Mesendoderm (in vitro differentiated cells): Measurements from ENCODE around the gene PLCB1. TPM values are rescaled to one million over a fixed set of nuclear protein-coding genes. Genes with fewer than 3 reads are reported as not detected.

Source experiments
- DNase-seq: peaks from one replicate; pipeline ENCODE4 v3.0.0; 2013
- H2AK5ac ChIP-seq: 2 replicates; pipeline ENCODE4 v1.6.1; 2013; ENCODE audit warnings: low read length, inconsistent platforms
- H2BK120ac ChIP-seq: 2 replicates; pipeline ENCODE4 v1.6.1; 2013; ENCODE audit warnings: low read depth, mild to moderate bottlenecking, low read length, moderate library complexity, mixed read lengths
- H2BK15ac ChIP-seq: replicated peaks from 2 replicates; pipeline ENCODE4 v1.6.1; 2013; ENCODE audit warnings: low read depth, mild to moderate bottlenecking, moderate library complexity
- H2BK5ac ChIP-seq: 2 replicates; pipeline ENCODE4 v1.6.1; 2013; ENCODE audit warnings: low read length, inconsistent platforms
- H3K18ac ChIP-seq: 2 replicates; pipeline ENCODE4 v1.6.1; 2013; ENCODE audit warnings: mild to moderate bottlenecking, low read length, mixed read lengths
- H3K23ac ChIP-seq: one replicate; pipeline ENCODE4 v1.6.1; 2013; ENCODE audit warnings: low read length
- H3K27ac ChIP-seq: 2 replicates; pipeline ENCODE4 v1.5.1; 2013; ENCODE audit warnings: low read depth, mild to moderate bottlenecking, inconsistent platforms, low read length, moderate library complexity
- H3K27me3 ChIP-seq: 2 replicates; pipeline ENCODE4 v1.6.1; 2013; ENCODE audit warnings: low read length, control low read depth, mild to moderate bottlenecking, inconsistent platforms; ENCODE audit not compliant: insufficient read depth, poor library complexity
- H3K36me3 ChIP-seq: 2 replicates; pipeline ENCODE4 v1.6.1; 2013; ENCODE audit warnings: low read length, inconsistent platforms; ENCODE audit not compliant: control insufficient read depth, insufficient read depth
- H3K4ac ChIP-seq: one replicate; pipeline ENCODE4 v1.6.1; 2013; ENCODE audit warnings: low read depth, mild to moderate bottlenecking, low read length, moderate library complexity
- H3K4me1 ChIP-seq: 2 replicates; pipeline ENCODE4 v1.6.1; 2013; ENCODE audit warnings: low read depth, low read length, inconsistent platforms; ENCODE audit not compliant: control insufficient read depth
- H3K4me2 ChIP-seq: 2 replicates; pipeline ENCODE4 v1.6.1; 2013; ENCODE audit warnings: low read length
- H3K4me3 ChIP-seq: 2 replicates; pipeline ENCODE4 v1.5.1; 2013; ENCODE audit warnings: mild to moderate bottlenecking, low read length
- H3K56ac ChIP-seq: one replicate; pipeline ENCODE4 v1.6.1; 2013; ENCODE audit warnings: low read length
- H3K79me1 ChIP-seq: 2 replicates; pipeline ENCODE4 v1.6.1; 2013; ENCODE audit warnings: low read length, inconsistent platforms
- H3K79me2 ChIP-seq: 2 replicates; pipeline ENCODE4 v1.6.1; 2013; ENCODE audit warnings: mild to moderate bottlenecking, low read length; ENCODE audit not compliant: control insufficient read depth, insufficient read depth
- H3K9ac ChIP-seq: 2 replicates; pipeline ENCODE4 v1.6.1; 2013; ENCODE audit warnings: low read length, inconsistent platforms
- H4K5ac ChIP-seq: one replicate; pipeline ENCODE4 v1.6.1; 2013; ENCODE audit warnings: low read length
- H4K8ac ChIP-seq: one replicate; pipeline ENCODE4 v1.6.1; 2013; ENCODE audit warnings: low read depth, mild to moderate bottlenecking, control low read depth, low read length, moderate library complexity
- WGBS: extraction: QIAGEN DNeasy Blood & Tissue Kit; methylation state at CpG from one replicate; pipeline ENCODE4 v1.1.7; 2013; ENCODE audit warnings: low lambda C conversion rate, missing lambda C conversion rate; ENCODE audit not compliant: insufficient coverage; ENCODE audit errors: extremely low coverage; 5-methylcytosine and 5-hydroxymethylcytosine counted together
- polyA plus RNA-seq, 2 experiments: library from polyadenylated mRNA; stranded (reverse); fragments of 200-250 nt; gene quantifications; one replicate each; pipeline ENCODE4 v1.2.3, GENCODE V29; 2013

Gene PLCB1
- polyA plus RNA-seq (2013, experiment 1 of 2), result 4.6 TPM
- 5.1 TPM for polyA plus RNA-seq (2013, experiment 2 of 2)

GRCh38 chr20:8131598-8132483 lies at the start of gene PLCB1:
TSS of gene PLCB1 (plus strand) at chr20:8132266. CDS start at chr20:8132652, 386 bp downstream.
- no peak within 1 kb of the TSS for H2BK120ac ChIP-seq
- peak within 1 kb of the TSS; percentile 44 for H3K18ac ChIP-seq
- no peaks in the 10 kb centered on the region for H3K79me2 ChIP-seq
- H3K56ac ChIP-seq, result peak within 1 kb of the TSS; percentile 75
- no CpG with 5 or more reads among the region's 65 CpGs for WGBS
- no peak within 1 kb of the TSS for H4K8ac ChIP-seq
- H3K4me2 ChIP-seq, result peak within 1 kb of the TSS; percentile 65
- no peaks in the 10 kb centered on the region for H3K79me1 ChIP-seq
- H3K27me3 ChIP-seq, result peaks cover 12% of the 10 kb centered on the region
- H2AK5ac ChIP-seq, result no peak within 1 kb of the TSS
- H3K4ac ChIP-seq, result no peak within 1 kb of the TSS
- DNase-seq, result peak; percentile 87
- H3K27ac ChIP-seq, result no peak within 1 kb of the TSS
- peaks cover 9% of the 10 kb centered on the region for H3K4me1 ChIP-seq
- peak within 1 kb of the TSS; percentile 23 for H3K4me3 ChIP-seq
- no peaks in the 10 kb centered on the region for H3K36me3 ChIP-seq
- no peak within 1 kb of the TSS for H3K23ac ChIP-seq
- H3K9ac ChIP-seq, result peak within 1 kb of the TSS; percentile 50
- H4K5ac ChIP-seq, result no peak within 1 kb of the TSS
- H2BK15ac ChIP-seq, result no peak within 1 kb of the TSS
- no peak within 1 kb of the TSS for H2BK5ac ChIP-seq

- Histone ChIP-seq H3K27me3 (no peaks in the 10 kb centered on the region), H3K27ac (no peak overlapping the region), H3K79me2 (no peaks in the 10 kb centered on the region), H3K18ac (no peak overlapping the region), H3K36me3 (no peaks in the 10 kb centered on the region), H2BK120ac (no peak overlapping the region), H2BK5ac (no peak overlapping the region), H4K5ac (no peak overlapping the region), H3K4ac (no peak overlapping the region), H3K9ac (no peak overlapping the region), H3K4me2 (no peak overlapping the region), H4K8ac (no peak overlapping the region), H2BK15ac (no peak overlapping the region), H3K56ac (no peak overlapping the region), H3K4me3 (no peak overlapping the region), H3K23ac (no peak overlapping the region), H3K4me1 (no peaks in the 10 kb centered on the region), H2AK5ac (no peak overlapping the region), H3K79me1 (no peaks in the 10 kb centered on the region)
- DNase-seq, result no peak
Measured at GRCh38 chr20:8082989-8083388, 49.1 kb upstream of the PLCB1 start.

- no peak overlapping the region for H3K56ac ChIP-seq
- DNase-seq, result peak; percentile 37
- H3K36me3 ChIP-seq, result no peaks in the 10 kb centered on the region
- no peaks in the 10 kb centered on the region for H3K79me2 ChIP-seq
- H4K5ac ChIP-seq, result no peak overlapping the region
- no peak overlapping the region for H4K8ac ChIP-seq
- H3K79me1 ChIP-seq, result no peaks in the 10 kb centered on the region
- H3K4me3 ChIP-seq, result no peak overlapping the region
- no peak overlapping the region for H3K23ac ChIP-seq
- H3K4me1 ChIP-seq, result no peaks in the 10 kb centered on the region
- H3K4ac ChIP-seq, result no peak overlapping the region
- no peak overlapping the region for H2BK120ac ChIP-seq
- H2AK5ac ChIP-seq, result no peak overlapping the region
- H2BK15ac ChIP-seq, result no peak overlapping the region
- no peak overlapping the region for H3K27ac ChIP-seq
- no peak overlapping the region for H2BK5ac ChIP-seq
- H3K27me3 ChIP-seq, result no peaks in the 10 kb centered on the region
- no CpG with 5 or more reads among the region's 5 CpGs for WGBS
- H3K4me2 ChIP-seq, result no peak overlapping the region
- no peak overlapping the region for H3K18ac ChIP-seq
- no peak overlapping the region for H3K9ac ChIP-seq
Measured at GRCh38 chr20:8089668-8090067, 42.4 kb upstream of the PLCB1 start.

- Histone ChIP-seq H3K56ac (no peak overlapping the region), H3K79me2 (no peaks in the 10 kb centered on the region), H4K5ac (no peak overlapping the region), H3K18ac (no peak overlapping the region), H3K27ac (no peak overlapping the region), H3K4me3 (no peak overlapping the region), H2BK5ac (no peak overlapping the region), H2AK5ac (no peak overlapping the region), H3K4me2 (no peak overlapping the region), H2BK15ac (no peak overlapping the region), H3K79me1 (no peaks in the 10 kb centered on the region), H3K27me3 (no peaks in the 10 kb centered on the region), H3K23ac (no peak overlapping the region), H3K9ac (no peak overlapping the region), H2BK120ac (no peak overlapping the region), H4K8ac (no peak overlapping the region), H3K4ac (no peak overlapping the region), H3K4me1 (no peaks in the 10 kb centered on the region), H3K36me3 (no peaks in the 10 kb centered on the region)
- whole genome bisulfite sequencing, result no CpG with 5 or more reads among the region's 1 CpG
- peak; percentile 24 for DNase-seq
Measured at GRCh38 chr20:8094415-8094818, 37.6 kb upstream of the PLCB1 start.

GRCh38 chr20:8094850-8095249 lies 37.2 kb upstream of the PLCB1 start:
- Histone ChIP-seq H3K9ac (no peak overlapping the region), H2AK5ac (no peak overlapping the region), H3K18ac (no peak overlapping the region), H3K4me1 (no peaks in the 10 kb centered on the region), H3K79me1 (no peaks in the 10 kb centered on the region), H3K4me2 (no peak overlapping the region), H3K56ac (no peak overlapping the region), H3K27ac (no peak overlapping the region), H2BK120ac (no peak overlapping the region), H3K36me3 (no peaks in the 10 kb centered on the region), H2BK15ac (no peak overlapping the region), H3K27me3 (no peaks in the 10 kb centered on the region), H3K4me3 (no peak overlapping the region), H2BK5ac (no peak overlapping the region), H3K4ac (no peak overlapping the region), H3K79me2 (no peaks in the 10 kb centered on the region), H3K23ac (no peak overlapping the region), H4K5ac (no peak overlapping the region), H4K8ac (no peak overlapping the region)
- no peak for DNase-seq
- WGBS, result no CpG with 5 or more reads among the region's 2 CpGs
